NT2/D1 (cell line): ENCODE data around the gene GLA.

Experiments used
- DNase-seq: peaks from one replicate; pipeline ENCODE4 v3.0.0-alpha.2; 2011; ENCODE audit warnings: low read depth, low spot score
- H3K27me3 ChIP-seq: 2 replicates; pipeline ENCODE4 v1.6.0; 2011; ENCODE audit warnings: mild to moderate bottlenecking; ENCODE audit not compliant: insufficient read length, insufficient read depth
- H3K36me3 ChIP-seq: 2 replicates; pipeline ENCODE4 v1.6.1; 2011; ENCODE audit warnings: mild to moderate bottlenecking, low read length, mixed read lengths; ENCODE audit not compliant: insufficient read depth, insufficient read length
- H3K4me1 ChIP-seq: 2 replicates; pipeline ENCODE4 v1.5.1; 2011; ENCODE audit not compliant: insufficient read depth, insufficient read length
- H3K4me3 ChIP-seq: 2 replicates; pipeline ENCODE4 v1.5.1; 2011; ENCODE audit warnings: low read depth; ENCODE audit not compliant: insufficient read length
- H3K9ac ChIP-seq: 2 replicates; pipeline ENCODE4 v1.6.0; 2011; ENCODE audit warnings: low read depth; ENCODE audit not compliant: insufficient read length
- H3K9me3 ChIP-seq: 2 replicates; pipeline ENCODE4 v1.5.1; 2011; ENCODE audit warnings: mild to moderate bottlenecking, low read length; ENCODE audit not compliant: insufficient read depth
- SUZ12 ChIP-seq: IDR thresholded peaks from 2 replicates; pipeline ENCODE4 v1.6.1; 2011; ENCODE audit not compliant: insufficient read length, insufficient read depth; ENCODE audit errors: extremely low read depth
- YY1 ChIP-seq: IDR thresholded peaks from 2 replicates; pipeline ENCODE4 v1.6.1; 2011; ENCODE audit not compliant: insufficient read length, insufficient read depth
- ZNF274 ChIP-seq: IDR thresholded peaks from 2 replicates; pipeline ENCODE4 v1.6.1; 2011; ENCODE audit warnings: mild to moderate bottlenecking, low read depth, low read length

GLA gene

DNA sequence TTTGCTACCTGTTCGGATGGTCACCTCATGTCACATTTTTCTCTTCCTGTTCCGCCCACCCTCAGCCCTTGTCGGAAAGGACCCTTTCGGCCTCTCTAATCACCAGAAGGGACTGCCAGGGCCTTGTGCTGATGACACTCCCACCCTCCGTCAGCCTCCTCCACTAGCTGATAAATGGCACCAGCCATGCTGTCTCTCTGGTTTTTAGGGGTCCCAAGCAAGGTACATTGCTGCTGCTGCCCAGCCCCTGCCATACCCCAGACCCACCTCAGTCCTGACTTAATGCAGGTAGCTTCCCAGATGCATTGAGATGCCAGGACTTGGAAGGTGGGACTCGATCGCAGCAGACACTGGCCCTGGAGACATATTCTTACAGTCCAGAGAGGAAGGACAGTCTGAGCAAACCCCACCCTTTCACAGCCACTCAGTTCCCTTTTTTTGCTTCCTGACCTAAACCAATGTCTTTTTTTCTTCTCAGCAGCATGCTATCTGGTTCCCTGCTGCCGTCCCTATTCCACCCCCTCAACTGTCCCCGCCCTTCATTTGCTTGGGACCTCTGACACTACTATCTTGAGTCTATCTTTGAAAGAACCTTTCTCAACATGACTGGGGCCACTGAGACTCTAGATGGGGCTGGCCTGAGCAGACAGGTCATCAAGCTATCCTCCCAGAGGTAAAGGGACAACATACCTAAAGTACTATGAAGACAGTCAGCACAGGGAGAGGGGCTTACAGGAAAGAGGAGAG, 21.8 kb downstream of the GLA start, which contains the start of gene BTK:
Gene BTK, minus strand, starts transcription at position 397 of the 747 bp plus-strand sequence. CDS start 10,907 bp downstream, outside the sequence.
- H3K9me3 ChIP-seq = no peaks in the 10 kb centered on the region
- no peak within 1 kb of the TSS for H3K4me3 ChIP-seq
- TF ChIP-seq SUZ12 (no peak), YY1 (no peak), ZNF274 (no peak)
- no peaks in the 10 kb centered on the region for H3K36me3 ChIP-seq
- H3K27me3 ChIP-seq = no peaks in the 10 kb centered on the region
- H3K4me1 ChIP-seq = peaks cover 3% of the 10 kb centered on the region
- DNase-seq = no peak
- no peak within 1 kb of the TSS for H3K9ac ChIP-seq

DNA sequence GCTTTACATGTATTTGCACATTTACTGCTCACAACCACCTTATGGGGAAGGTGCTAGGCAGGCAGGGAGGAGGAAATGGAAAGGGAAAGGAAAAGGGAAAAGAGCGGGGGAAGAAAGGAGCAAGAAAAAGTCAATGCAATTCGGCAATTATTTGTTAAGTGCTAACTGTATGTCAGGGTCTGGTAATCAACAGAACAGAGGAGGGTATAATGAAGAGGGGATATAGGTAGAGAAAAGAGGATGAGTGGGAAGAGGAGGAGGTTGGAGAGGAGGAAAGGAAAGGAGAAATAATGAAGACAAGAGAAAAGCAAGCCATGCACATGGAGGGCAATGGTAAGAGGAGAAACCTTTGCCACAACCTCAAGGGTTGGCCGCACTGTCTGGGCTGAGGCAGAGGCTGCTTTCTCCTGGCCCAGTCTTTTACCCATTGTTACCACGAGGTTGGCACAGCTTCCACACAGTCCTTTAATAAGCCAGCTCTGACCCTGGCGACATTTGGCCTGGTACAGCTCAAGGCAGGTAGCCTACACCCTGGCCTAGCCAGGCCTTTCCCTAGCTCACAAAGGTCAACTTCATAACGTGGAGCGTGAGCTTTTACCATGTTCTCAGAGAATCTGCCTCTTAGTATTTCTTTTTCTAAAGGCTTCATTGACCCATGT, 22.6 kb downstream of the GLA start:
- no peak overlapping the region for H3K4me3 ChIP-seq

DNA sequence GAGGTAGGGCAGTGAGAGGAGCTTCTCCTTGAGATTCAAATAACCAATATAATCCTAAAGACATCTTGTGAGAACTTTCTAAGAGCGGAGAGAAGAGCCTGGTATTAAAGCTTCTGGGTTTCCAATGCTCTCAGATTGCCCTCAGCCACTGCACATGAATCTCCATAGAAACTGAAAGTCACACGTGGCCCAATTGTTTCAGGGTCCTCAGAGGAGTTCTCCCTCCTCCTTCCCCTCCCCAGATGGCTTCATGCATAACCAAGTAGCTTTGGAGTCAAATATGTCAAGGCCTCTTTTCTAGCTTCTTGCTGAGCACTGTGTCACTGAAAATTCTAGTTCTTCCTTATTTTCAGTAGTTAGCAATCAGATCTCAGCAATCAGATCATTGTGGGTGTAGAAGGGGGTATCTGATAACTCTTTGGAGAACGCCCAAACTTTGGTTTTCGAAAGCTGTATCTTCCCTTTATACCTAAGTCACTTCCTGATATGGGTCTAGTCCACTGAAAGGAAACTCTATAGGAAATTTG, 24.0 kb downstream of the GLA start:
- no peak for DNase-seq
- TF ChIP-seq ZNF274 (no peak), SUZ12 (no peak), YY1 (no peak)

More for the DNA sequence above, 22.6 kb downstream of the GLA start:
- H3K9ac ChIP-seq = no peak overlapping the region
- H3K36me3 ChIP-seq = no peaks in the 10 kb centered on the region
- no peaks in the 10 kb centered on the region for H3K9me3 ChIP-seq
- TF ChIP-seq YY1 (no peak), SUZ12 (no peak), ZNF274 (no peak)
- H3K27me3 ChIP-seq = no peaks in the 10 kb centered on the region
- DNase-seq = no peak
- peaks cover 3% of the 10 kb centered on the region for H3K4me1 ChIP-seq

GRCh38 chrX:101377547-101377946, 30.2 kb downstream of the GLA start:
- H3K9me3 ChIP-seq = no peaks in the 10 kb centered on the region
- no peaks in the 10 kb centered on the region for H3K36me3 ChIP-seq
- TF ChIP-seq YY1 = no peak
- TF ChIP-seq SUZ12 = no peak
- no peak for TF ChIP-seq ZNF274
- H3K27me3 ChIP-seq = no peaks in the 10 kb centered on the region
- H3K4me3 ChIP-seq = no peak overlapping the region
- no peak overlapping the region for H3K9ac ChIP-seq
- no peaks in the 10 kb centered on the region for H3K4me1 ChIP-seq
- no peak for DNase-seq

More for the DNA sequence above, 24.0 kb downstream of the GLA start:
- Histone ChIP-seq H3K4me3 (no peak overlapping the region), H3K9ac (no peak overlapping the region), H3K4me1 (peaks cover 3% of the 10 kb centered on the region), H3K9me3 (no peaks in the 10 kb centered on the region), H3K27me3 (no peaks in the 10 kb centered on the region), H3K36me3 (no peaks in the 10 kb centered on the region)

- no peaks in the 10 kb centered on the region for H3K9me3 ChIP-seq
- H3K36me3 ChIP-seq = no peaks in the 10 kb centered on the region
- H3K27me3 ChIP-seq = no peaks in the 10 kb centered on the region
- no peaks in the 10 kb centered on the region for H3K4me1 ChIP-seq
- H3K9ac ChIP-seq = no peak overlapping the region
- TF ChIP-seq SUZ12 = no peak
- no peak for TF ChIP-seq YY1
- TF ChIP-seq ZNF274 = no peak
- DNase-seq = no peak
- H3K4me3 ChIP-seq = no peak overlapping the region
These were observed 36.7 kb downstream of the GLA start for GRCh38 chrX:101370888-101371504.

- H3K9ac ChIP-seq = no peak overlapping the region
- no peaks in the 10 kb centered on the region for H3K36me3 ChIP-seq
- H3K4me1 ChIP-seq = no peaks in the 10 kb centered on the region
- no peaks in the 10 kb centered on the region for H3K27me3 ChIP-seq
- H3K9me3 ChIP-seq = no peaks in the 10 kb centered on the region
- DNase-seq = no peak
- no peak overlapping the region for H3K4me3 ChIP-seq
- TF ChIP-seq YY1 (no peak), ZNF274 (no peak), SUZ12 (no peak)
These were observed 38.0 kb downstream of the GLA start for GRCh38 chrX:101369687-101370086.
